ENCODE results near the gene ZKSCAN8. TPM values are rescaled to one million over a fixed set of nuclear protein-coding genes. Genes with fewer than 3 reads are reported as not detected.
"Not testable (repeated sequence)": the region's sequence is repeated elsewhere in the genome, so short reads cannot be mapped to it uniquely, and the experiment has no call there.

The ZKSCAN8 gene
- 21.4 to 25.6 TPM (median 22.2 TPM) in 3 replicates for total RNA-seq
- long read RNA-seq, result 0 reads

- peaks cover 49% of the 10 kb centered on the region for H3K4me1 Mint-ChIP-seq (ENCODE audit: low read depth)
- H3K27ac Mint-ChIP-seq (ENCODE audit: unreplicated experiment), result peak within 1 kb of the TSS; percentile 90
- no peaks in the 10 kb centered on the region for H3K9me3 Mint-ChIP-seq (ENCODE audit: low read depth)
- TF ChIP-seq, protein P1, sequence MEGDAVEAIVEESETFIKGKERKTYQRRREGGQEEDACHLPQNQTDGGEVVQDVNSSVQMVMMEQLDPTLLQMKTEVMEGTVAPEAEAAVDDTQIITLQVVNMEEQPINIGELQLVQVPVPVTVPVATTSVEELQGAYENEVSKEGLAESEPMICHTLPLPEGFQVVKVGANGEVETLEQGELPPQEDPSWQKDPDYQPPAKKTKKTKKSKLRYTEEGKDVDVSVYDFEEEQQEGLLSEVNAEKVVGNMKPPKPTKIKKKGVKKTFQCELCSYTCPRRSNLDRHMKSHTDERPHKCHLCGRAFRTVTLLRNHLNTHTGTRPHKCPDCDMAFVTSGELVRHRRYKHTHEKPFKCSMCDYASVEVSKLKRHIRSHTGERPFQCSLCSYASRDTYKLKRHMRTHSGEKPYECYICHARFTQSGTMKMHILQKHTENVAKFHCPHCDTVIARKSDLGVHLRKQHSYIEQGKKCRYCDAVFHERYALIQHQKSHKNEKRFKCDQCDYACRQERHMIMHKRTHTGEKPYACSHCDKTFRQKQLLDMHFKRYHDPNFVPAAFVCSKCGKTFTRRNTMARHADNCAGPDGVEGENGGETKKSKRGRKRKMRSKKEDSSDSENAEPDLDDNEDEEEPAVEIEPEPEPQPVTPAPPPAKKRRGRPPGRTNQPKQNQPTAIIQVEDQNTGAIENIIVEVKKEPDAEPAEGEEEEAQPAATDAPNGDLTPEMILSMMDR (IDR thresholded peaks at IDR 0.05), result no peak
- peak; percentile 94 for DNase-seq (ENCODE audit: low spot score)
- H3K27me3 Mint-ChIP-seq (ENCODE audit: low read depth), result no peaks in the 10 kb centered on the region
- peak within 1 kb of the TSS; percentile 93 for H3K4me3 Mint-ChIP-seq (ENCODE audit: unreplicated experiment)
- peaks cover 10% of the 10 kb centered on the region for H3K36me3 Mint-ChIP-seq (ENCODE audit: low read depth)
Measured at GRCh38 chr6:28141500-28142329, at the start of gene ZKSCAN8. TSS of gene ZKSCAN8 (plus strand) at chr6:28141883. CDS start at chr6:28148408, 6,525 bp downstream.

DNA sequence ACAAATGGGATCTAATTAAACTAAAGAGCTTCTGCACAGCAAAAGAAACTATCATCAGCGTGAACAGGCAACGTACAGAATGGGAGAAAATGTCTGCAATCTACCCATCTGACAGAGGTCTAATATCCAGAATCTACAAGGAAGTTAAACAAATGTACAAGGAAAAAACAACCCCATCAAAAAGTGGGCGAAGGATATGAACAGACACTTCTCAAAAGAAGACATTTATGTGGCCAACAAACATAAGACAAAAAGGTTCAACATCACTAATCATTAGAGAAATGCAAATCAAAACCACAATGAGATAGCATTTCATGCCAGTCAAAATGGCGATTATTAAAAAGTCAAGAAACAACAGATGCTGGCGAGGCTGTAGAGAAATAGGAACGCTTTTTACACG, 39.5 kb upstream of the ZKSCAN8 start:
- H3K27me3 Mint-ChIP-seq (ENCODE audit: low read depth); H3K4me3 Mint-ChIP-seq (ENCODE audit: unreplicated experiment); H3K27ac Mint-ChIP-seq (ENCODE audit: unreplicated experiment); H3K9me3 Mint-ChIP-seq (ENCODE audit: low read depth); H3K4me1 Mint-ChIP-seq (ENCODE audit: low read depth); H3K36me3 Mint-ChIP-seq (ENCODE audit: low read depth); DNase-seq (ENCODE audit: low spot score): not testable (repeated sequence)

GRCh38 chr6:28102699-28103098, 39.0 kb upstream of the ZKSCAN8 start:
- H3K4me3 Mint-ChIP-seq (ENCODE audit: unreplicated experiment); H3K36me3 Mint-ChIP-seq (ENCODE audit: low read depth); H3K27me3 Mint-ChIP-seq (ENCODE audit: low read depth); DNase-seq (ENCODE audit: low spot score); H3K9me3 Mint-ChIP-seq (ENCODE audit: low read depth); H3K4me1 Mint-ChIP-seq (ENCODE audit: low read depth); H3K27ac Mint-ChIP-seq (ENCODE audit: unreplicated experiment): not testable (repeated sequence)

DNA sequence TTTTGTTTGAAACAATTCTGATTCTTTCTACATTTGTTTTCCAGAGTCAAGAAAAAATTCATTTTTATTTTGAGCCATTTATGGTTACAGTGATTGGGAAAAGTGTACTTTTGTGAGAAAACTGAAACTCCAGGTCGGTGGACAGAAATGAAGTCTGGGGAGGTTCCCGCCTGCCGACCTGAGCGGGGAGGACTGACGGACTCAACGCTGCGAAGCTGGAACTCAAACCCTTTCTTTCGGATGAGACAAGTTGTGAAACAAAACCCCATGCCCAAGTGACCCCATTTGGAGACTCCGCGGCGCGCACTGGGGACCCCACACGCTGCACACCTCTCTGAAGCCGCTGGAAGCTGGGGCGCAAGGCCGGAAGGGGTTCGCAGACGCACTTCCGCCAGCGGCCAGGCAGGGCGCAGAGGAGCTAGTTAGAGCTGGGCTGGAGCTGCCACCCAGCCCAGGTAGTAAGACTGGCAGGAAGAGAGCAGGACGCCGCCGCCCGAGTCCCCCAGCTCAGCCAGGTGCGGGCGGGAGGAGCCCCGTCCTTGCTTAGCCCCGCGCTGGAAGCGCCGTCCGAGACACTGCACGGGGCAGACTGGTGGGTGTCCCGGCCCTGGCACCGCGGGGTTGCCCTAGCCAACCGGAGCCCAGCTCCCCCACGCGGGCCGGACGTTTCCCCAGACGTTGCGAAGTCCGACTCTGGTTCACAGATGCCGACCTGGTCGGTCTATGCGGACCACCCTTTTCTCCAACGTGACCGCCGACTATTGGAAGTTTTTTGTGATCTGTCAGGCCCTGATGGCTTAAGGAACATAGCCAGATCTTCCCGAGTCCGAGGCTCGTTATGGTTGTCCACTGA, 37.1 kb upstream of the ZKSCAN8 start:
- H3K27me3 Mint-ChIP-seq (ENCODE audit: low read depth), result peaks cover 9% of the 10 kb centered on the region
- peak overlapping the region; percentile 83 for H3K4me3 Mint-ChIP-seq (ENCODE audit: unreplicated experiment)
- peak overlapping the region; percentile 73 for H3K27ac Mint-ChIP-seq (ENCODE audit: unreplicated experiment)
- peaks cover 10% of the 10 kb centered on the region for H3K4me1 Mint-ChIP-seq (ENCODE audit: low read depth)
- no peaks in the 10 kb centered on the region for H3K36me3 Mint-ChIP-seq (ENCODE audit: low read depth)
- peak; percentile 93 for DNase-seq (ENCODE audit: low spot score)
- no peaks in the 10 kb centered on the region for H3K9me3 Mint-ChIP-seq (ENCODE audit: low read depth)
- TF ChIP-seq, protein P1 (IDR thresholded peaks at IDR 0.05), result peak; percentile 78

GRCh38 chr6:28105245-28105639, 36.4 kb upstream of the ZKSCAN8 start:
- H3K9me3 Mint-ChIP-seq (ENCODE audit: low read depth), result no peaks in the 10 kb centered on the region
- H3K27ac Mint-ChIP-seq (ENCODE audit: unreplicated experiment), result peak overlapping the region; percentile 73
- H3K27me3 Mint-ChIP-seq (ENCODE audit: low read depth), result peaks cover 9% of the 10 kb centered on the region
- TF ChIP-seq, protein P1 (IDR thresholded peaks at IDR 0.05), result no peak
- peak overlapping the region; percentile 83 for H3K4me3 Mint-ChIP-seq (ENCODE audit: unreplicated experiment)
- DNase-seq (ENCODE audit: low spot score), result no peak
- peaks cover 10% of the 10 kb centered on the region for H3K4me1 Mint-ChIP-seq (ENCODE audit: low read depth)
- no peaks in the 10 kb centered on the region for H3K36me3 Mint-ChIP-seq (ENCODE audit: low read depth)

GRCh38 chr6:28107506-28107905, 34.2 kb upstream of the ZKSCAN8 start:
- H3K9me3 Mint-ChIP-seq (ENCODE audit: low read depth), result no peaks in the 10 kb centered on the region
- no peak for DNase-seq (ENCODE audit: low spot score)
- H3K27me3 Mint-ChIP-seq (ENCODE audit: low read depth), result no peaks in the 10 kb centered on the region
- H3K36me3 Mint-ChIP-seq (ENCODE audit: low read depth), result peaks cover 2% of the 10 kb centered on the region
- no peak overlapping the region for H3K27ac Mint-ChIP-seq (ENCODE audit: unreplicated experiment)
- no peak overlapping the region for H3K4me3 Mint-ChIP-seq (ENCODE audit: unreplicated experiment)
- TF ChIP-seq, protein P1 (IDR thresholded peaks at IDR 0.05), result no peak
- peaks cover 10% of the 10 kb centered on the region for H3K4me1 Mint-ChIP-seq (ENCODE audit: low read depth)

All from chondrocyte (in vitro differentiated cells).